Smooth muscle cell (in vitro differentiated cells): ENCODE results near the gene SRCAP. TPM values are rescaled to one million over a fixed set of nuclear protein-coding genes. Genes with fewer than 3 reads are reported as not detected.

ENCODE experiments used
- DNase-seq: peaks from one replicate; lab custom pipeline; 2025; ENCODE audit not compliant: unreplicated experiment; lab: John Stamatoyannopoulos, UW
- H2AFZ ChIP-seq: fragments of 200-600 bp; sonication (generic); 2 replicates; pipeline ENCODE4 v1.6.0; 2016; ENCODE audit warnings: antibody characterized with exemption, low read depth, mild to moderate bottlenecking
- H3F3A ChIP-seq: fragments of 200-600 bp; sonication (generic); 2 replicates; pipeline ENCODE4 v1.6.0; 2017; ENCODE audit warnings: antibody characterized with exemption, low read depth
- H3K27ac ChIP-seq: fragments of 200-600 bp; sonication (generic); 2 replicates; pipeline ENCODE4 v1.5.1; 2016; ENCODE audit warnings: low read depth, mild to moderate bottlenecking
- H3K27me3 ChIP-seq: fragments of 200-600 bp; sonication (generic); 2 replicates; pipeline ENCODE4 v1.6.1; 2016; ENCODE audit warnings: low read depth, mild to moderate bottlenecking
- H3K36me3 ChIP-seq: fragments of 200-600 bp; sonication (generic); 2 replicates; pipeline ENCODE4 v1.5.1; 2016; ENCODE audit warnings: low read depth
- H3K4me1 ChIP-seq: fragments of 200-600 bp; sonication (generic); 2 replicates; pipeline ENCODE4 v1.5.1; 2016; ENCODE audit warnings: low read depth
- H3K4me2 ChIP-seq: fragments of 200-600 bp; sonication (generic); 2 replicates; pipeline ENCODE4 v1.6.0; 2016; ENCODE audit warnings: mild to moderate bottlenecking
- H3K4me3 ChIP-seq: fragments of 200-600 bp; sonication (generic); 2 replicates; pipeline ENCODE4 v1.5.1; 2016; ENCODE audit warnings: mild to moderate bottlenecking
- H3K79me2 ChIP-seq: fragments of 200-600 bp; sonication (generic); 2 replicates; pipeline ENCODE4 v1.6.0; 2016; ENCODE audit warnings: low read depth, mild to moderate bottlenecking
- H3K9ac ChIP-seq: fragments of 200-600 bp; sonication (generic); 2 replicates; pipeline ENCODE4 v1.6.0; 2016; ENCODE audit warnings: low read depth
- H3K9me3 ChIP-seq: fragments of 200-600 bp; sonication (generic); replicated peaks from 2 replicates; pipeline ENCODE4 v1.5.1; 2016; ENCODE audit warnings: low read depth
- H4K20me1 ChIP-seq: fragments of 200-600 bp; sonication (generic); 2 replicates; pipeline ENCODE4 v1.6.0; 2016; ENCODE audit warnings: low read depth
- WGBS: methylation state at CpG from one replicate; pipeline ENCODE4 v1.1.7; 2016; ENCODE audit warnings: low lambda C conversion rate; 5-methylcytosine and 5-hydroxymethylcytosine counted together
- polyA plus RNA-seq: library from polyadenylated mRNA; unstranded; fragments of >200 nt; fragmentation: Nextera tagmentation; extraction: Ambion mirVana; gene quantifications from 2 replicates; pipeline ENCODE4 v1.2.1, GENCODE V29; 2016
- total RNA-seq: library from RNA; depleted of rRNA; stranded (reverse); fragments of >200 nt; gene quantifications from 2 replicates; pipeline ENCODE4 v1.2.3, GENCODE V29; 2014
- TF ChIP-seq, protein P1 (sequence below): fragments of 200-600 bp; sonication (generic); IDR thresholded peaks from 2 replicates; pipeline ENCODE4 v1.5.1; 2017; ENCODE audit warnings: borderline replicate concordance, mild to moderate bottlenecking, antibody characterized with exemption; ENCODE audit not compliant: insufficient read depth, poor library complexity, severe bottlenecking

The SRCAP gene
- total and polyA plus RNA-seq, 2 experiments from 2014 or later, result 9.0 to 14.5 TPM

DNA sequence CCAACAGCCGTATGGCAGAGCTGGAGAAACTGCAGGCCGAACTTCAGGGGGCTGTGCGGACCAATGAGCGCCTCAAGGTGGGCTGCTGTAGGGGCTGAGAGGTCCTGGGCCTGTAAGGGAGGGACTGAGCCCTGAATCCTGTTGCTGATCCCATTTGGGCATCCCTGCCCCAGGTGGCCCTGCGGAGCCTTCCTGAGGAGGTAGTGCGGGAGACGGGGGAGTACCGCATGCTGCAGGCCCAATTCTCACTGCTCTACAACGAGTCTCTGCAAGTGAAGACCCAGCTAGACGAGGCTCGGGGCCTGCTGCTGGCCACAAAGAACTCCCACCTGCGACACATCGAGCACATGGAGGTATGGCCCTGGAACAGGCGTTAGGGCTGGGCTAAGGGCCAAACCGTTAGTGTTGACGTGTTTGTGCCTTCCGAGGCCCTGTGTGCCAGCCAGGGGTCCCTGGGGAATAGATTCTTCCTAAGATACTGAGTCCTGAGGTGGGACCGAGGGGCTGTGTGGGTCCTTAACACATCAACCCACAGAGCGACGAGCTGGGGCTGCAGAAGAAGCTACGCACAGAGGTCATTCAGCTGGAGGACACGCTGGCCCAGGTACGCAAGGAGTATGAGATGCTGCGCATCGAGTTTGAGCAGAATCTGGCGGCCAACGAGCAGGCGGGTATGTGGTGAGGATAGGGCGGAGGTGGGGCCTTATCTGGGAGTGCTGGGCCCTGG lies 67.4 kb downstream of the SRCAP start:
- TF ChIP-seq, protein P1, sequence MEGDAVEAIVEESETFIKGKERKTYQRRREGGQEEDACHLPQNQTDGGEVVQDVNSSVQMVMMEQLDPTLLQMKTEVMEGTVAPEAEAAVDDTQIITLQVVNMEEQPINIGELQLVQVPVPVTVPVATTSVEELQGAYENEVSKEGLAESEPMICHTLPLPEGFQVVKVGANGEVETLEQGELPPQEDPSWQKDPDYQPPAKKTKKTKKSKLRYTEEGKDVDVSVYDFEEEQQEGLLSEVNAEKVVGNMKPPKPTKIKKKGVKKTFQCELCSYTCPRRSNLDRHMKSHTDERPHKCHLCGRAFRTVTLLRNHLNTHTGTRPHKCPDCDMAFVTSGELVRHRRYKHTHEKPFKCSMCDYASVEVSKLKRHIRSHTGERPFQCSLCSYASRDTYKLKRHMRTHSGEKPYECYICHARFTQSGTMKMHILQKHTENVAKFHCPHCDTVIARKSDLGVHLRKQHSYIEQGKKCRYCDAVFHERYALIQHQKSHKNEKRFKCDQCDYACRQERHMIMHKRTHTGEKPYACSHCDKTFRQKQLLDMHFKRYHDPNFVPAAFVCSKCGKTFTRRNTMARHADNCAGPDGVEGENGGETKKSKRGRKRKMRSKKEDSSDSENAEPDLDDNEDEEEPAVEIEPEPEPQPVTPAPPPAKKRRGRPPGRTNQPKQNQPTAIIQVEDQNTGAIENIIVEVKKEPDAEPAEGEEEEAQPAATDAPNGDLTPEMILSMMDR, result no peak
- peaks cover 31% of the 10 kb centered on the region for H3K79me2 ChIP-seq
- H4K20me1 ChIP-seq, result peaks cover 8% of the 10 kb centered on the region
- H3K4me2 ChIP-seq, result no peak overlapping the region
- H3K9me3 ChIP-seq, result no peaks in the 10 kb centered on the region
- no peak overlapping the region for H3K27ac ChIP-seq
- no peak overlapping the region for H2AFZ ChIP-seq
- H3K27me3 ChIP-seq, result no peaks in the 10 kb centered on the region
- H3K4me3 ChIP-seq, result no peak overlapping the region
- peaks cover 13% of the 10 kb centered on the region for H3K36me3 ChIP-seq
- H3K9ac ChIP-seq, result no peak overlapping the region
- WGBS, result 97% methylated on average over 29 of the region's 29 CpGs
- no peak for DNase-seq
- H3F3A ChIP-seq, result no peaks in the 10 kb centered on the region
- peaks cover 11% of the 10 kb centered on the region for H3K4me1 ChIP-seq

DNA sequence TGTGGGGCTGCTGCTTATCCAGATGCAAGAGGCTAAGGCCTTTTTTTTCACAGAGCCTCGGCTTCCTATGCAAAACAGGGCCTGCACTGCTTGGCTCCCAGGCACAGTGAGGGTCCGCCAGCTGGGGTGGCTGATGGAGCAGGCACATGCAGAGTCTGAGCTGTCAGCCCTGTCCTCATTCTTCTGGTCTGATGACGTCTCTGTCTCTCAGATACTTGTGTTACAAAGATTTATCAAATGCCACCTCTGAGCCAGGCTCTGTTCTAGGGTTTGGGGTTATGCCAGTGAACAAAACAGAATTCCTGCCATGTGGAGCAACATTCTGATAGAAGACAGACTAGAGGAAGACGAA lies 67.9 kb downstream of the SRCAP start:
- Histone ChIP-seq H3K4me3 (no peak overlapping the region), H3K27me3 (no peaks in the 10 kb centered on the region), H2AFZ (no peak overlapping the region), H3F3A (no peaks in the 10 kb centered on the region), H3K4me1 (peaks cover 11% of the 10 kb centered on the region), H3K79me2 (peaks cover 31% of the 10 kb centered on the region), H3K9ac (no peak overlapping the region), H3K4me2 (no peak overlapping the region), H3K36me3 (peaks cover 13% of the 10 kb centered on the region), H4K20me1 (peaks cover 8% of the 10 kb centered on the region), H3K9me3 (no peaks in the 10 kb centered on the region), H3K27ac (no peak overlapping the region)
- WGBS, result 95% methylated on average over 4 of the region's 4 CpGs
- DNase-seq, result no peak
- TF ChIP-seq, protein P1, result no peak

DNA sequence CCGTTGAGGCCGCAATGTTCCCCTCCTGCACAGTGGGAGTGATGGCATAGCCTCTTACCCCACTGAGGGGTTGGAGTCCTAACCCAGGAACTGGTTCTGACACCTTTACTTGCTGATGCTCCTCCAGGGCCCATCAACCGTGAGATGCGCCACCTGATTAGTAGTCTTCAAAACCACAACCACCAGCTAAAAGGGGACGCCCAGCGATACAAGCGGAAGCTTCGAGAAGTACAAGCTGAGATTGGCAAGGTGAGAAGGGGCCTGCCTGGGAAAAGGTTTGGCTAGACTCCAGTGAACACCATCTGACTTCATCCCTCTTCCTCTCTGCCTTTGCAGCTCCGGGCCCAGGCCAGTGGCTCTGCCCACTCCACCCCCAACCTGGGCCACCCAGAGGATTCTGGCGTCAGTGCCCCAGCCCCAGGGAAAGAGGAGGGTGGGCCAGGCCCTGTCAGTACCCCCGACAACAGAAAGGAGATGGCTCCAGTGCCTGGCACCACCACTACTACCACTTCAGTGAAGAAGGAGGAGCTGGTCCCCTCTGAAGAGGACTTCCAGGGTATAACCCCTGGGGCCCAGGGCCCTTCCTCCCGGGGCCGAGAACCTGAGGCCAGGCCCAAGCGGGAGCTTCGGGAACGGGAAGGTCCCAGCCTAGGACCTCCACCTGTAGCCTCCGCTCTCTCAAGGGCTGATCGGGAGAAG lies 68.9 kb downstream of the SRCAP start:
- Histone ChIP-seq H3K4me1 (peaks cover 8% of the 10 kb centered on the region), H3K4me2 (no peak overlapping the region), H3K4me3 (no peak overlapping the region), H3K79me2 (peaks cover 23% of the 10 kb centered on the region), H3K27ac (no peak overlapping the region), H3K9me3 (no peaks in the 10 kb centered on the region), H2AFZ (no peak overlapping the region), H3K9ac (no peak overlapping the region), H3K36me3 (peaks cover 13% of the 10 kb centered on the region), H3F3A (no peaks in the 10 kb centered on the region), H3K27me3 (no peaks in the 10 kb centered on the region), H4K20me1 (peaks cover 8% of the 10 kb centered on the region)
- 98% methylated on average over 18 of the region's 18 CpGs for whole genome bisulfite sequencing
- TF ChIP-seq, protein P1, result no peak
- DNase-seq, result no peak
